HK-2 (cell line): Measurements from ENCODE around the gene PROM1.

Experiments used
- DNase-seq: peaks from one replicate; pipeline ENCODE4 v3.0.0-alpha.2; 2018; ENCODE audit not compliant: unreplicated experiment

PROM1 gene

DNA sequence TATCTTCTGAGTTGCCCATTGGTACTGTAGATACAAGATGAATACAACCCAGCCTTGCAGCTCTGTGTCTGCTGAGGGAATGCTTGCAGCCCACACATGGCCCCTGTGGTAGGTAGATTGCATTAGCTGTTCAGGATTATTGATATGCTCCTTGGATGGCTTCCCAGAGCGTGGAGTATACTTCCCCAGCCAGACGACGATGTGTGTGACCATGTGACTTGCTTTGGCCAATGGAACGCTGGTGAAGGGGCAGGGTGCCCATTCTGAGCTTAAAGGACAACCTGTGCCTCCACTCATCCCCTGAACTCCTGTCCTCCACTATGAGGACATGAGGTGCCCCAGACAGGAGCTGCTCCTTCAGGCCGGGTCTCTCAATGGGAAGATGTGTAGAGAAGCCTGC lies 96.9 kb downstream of the PROM1 start:
- DNase-seq: no peak

DNA sequence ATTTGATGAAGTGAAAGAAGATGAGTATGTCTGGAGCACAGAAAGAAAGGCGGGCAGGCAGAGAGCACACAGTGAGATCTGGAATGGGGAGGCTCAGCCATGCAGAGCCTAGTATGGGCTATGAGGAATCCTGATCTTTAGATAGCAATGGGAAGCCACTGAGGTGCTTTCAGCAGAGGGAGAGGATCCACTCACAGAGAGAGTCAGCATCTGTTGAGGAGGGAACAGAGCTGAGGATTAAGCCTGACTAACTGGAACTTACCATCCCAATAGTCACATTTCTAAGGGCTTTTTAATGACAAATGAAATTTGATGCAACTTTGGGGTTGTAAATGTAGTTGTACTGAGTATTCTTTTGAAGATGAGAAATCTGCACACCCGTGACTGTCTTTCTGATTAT lies 100.2 kb downstream of the PROM1 start:
- DNase-seq: no peak

DNA sequence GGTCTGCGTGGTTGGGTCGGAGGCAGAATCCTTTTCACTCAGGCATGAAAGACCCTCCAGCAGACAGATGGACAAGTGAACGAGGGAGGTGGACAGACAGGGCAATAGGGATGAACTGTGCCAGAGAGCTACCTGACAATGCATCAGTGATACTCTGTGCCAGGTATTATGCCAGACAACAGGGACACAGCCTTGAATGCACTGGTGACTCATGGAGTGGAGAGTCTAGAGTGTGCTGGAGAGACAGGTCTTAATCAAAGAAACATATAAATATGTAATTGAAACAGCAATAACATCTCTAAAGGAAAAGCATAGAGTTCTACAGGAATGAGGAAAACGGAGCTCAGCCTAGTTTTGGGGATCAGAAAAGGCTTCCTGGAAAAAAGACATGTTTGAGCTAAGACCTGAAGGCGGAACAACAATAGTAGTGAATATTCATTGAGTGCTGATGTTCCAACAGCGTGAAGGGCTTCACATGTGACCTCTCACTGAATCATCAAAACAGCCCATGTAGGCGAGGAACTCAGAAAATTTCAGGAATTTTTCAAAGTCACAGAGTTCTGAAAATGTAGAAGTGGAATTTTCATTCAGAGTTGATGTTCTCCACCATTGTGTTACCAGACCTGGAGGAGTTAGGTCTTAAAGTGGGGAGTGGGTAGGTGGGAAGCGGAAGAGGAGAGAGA lies 100.8 kb downstream of the PROM1 start:
- no peak for DNase-seq

DNA sequence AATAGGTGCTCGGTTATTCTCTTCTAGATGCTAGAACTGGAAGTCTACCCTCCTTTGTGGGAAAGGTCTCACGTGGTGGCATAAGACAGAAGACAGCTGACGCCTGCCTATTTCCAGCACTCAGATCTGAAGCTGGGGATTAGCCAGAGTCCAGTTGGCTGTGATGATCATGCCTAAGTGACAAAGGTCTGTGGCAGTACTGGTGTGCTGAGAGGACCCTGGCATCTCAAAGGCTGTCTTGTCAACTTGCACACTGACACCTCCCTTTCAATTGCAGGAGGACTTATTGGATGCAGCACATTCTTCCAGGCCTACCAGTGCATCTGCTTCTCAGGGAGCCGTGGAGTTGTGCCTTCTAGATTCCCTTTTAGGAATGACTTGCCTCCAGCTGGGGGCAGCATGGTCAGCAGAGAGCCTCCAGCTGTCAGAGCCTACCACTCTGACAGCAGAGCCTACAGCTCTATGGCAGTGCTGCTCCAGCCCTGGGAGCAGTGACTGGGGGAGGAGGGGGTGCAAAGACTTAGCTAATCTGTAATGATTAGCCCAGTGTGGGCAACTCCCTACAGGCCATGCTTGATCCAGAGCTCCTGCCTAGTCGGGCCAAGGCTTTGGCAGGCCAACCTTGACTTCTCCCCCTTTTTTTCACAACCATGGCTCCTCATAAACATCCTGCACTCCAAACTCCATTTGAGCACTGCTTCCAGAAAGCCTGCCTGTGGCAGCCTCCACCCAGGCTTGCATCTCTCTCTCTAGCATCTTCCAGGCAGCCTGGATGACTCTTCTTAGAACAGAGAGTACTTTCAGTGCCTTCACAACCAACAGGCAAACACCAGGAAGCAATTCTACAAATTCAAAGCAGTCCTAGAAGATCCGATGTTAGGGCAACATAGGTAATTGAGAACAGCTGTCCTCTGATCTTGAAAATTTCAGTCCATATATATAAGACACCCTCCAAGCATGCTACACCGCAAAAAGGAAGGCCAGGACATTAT lies 107.1 kb downstream of the PROM1 start:
- DNase-seq: no peak

DNA sequence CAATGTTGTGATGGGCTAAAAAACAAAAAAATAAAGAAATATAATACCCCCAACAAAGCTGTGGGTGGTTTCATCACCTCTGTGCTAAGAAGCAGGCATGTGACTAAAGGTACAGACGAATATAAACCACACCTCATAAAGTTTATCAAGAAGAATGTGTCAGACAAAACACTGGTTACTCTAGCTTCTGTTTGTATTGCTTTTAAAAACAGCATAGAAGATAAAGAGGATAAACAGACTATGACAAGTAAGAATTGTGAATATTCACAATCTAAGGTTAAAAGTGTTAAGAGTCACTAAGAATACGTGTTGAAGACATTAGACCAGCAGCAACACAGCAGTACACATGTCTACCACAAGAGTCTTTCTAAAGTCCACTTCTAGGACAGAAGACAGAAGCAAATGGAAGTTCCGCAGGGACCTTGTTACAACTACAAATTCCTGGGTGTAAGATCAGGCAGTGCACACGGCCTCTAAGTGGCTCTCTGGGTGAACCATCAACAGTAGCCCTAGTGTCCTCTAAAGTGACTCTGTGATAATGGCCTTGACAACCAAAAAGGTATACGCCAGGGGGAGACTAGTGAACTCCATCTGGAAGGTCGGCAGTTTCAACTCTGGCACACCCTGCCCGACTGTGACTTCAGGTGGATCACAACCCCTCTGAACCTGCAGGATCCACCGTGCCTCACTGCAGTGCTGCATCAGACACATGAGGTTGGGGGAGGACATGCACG lies 112.6 kb downstream of the PROM1 start:
- DNase-seq: no peak

DNA sequence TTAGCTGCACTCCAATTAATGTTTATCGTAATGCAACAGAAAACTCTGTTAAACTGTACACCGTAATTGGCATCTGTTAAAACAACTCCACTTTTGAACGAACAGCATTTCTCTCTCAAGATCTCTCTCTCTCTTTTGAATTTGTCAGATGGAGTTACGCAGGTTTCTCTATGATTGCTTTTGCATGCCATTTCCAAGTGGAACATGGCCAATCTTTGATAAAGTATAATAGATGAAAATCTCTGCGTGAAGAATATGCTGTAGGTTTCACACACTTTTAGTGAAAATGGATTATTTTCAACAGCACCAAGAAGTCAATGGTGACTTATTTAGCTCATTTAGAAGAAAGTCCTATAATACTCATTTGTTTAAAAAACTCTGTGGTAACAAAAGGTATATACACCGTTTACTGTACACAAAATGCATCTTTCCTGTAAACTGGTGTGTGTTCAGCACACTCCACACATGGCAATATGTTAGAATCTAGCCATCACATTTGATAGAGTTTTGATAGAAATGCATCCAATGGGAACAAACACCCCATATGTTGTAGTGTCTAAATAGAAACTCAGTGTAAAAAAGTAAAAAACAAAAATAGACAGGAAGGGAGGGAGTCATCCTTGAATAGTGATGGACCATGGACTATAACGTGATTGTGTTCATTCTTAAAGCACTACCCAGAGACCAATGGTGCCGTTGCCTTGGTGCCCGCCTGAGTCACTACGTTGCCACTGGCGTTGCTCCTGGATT lies 115.1 kb downstream of the PROM1 start:
- DNase-seq: no peak

DNA sequence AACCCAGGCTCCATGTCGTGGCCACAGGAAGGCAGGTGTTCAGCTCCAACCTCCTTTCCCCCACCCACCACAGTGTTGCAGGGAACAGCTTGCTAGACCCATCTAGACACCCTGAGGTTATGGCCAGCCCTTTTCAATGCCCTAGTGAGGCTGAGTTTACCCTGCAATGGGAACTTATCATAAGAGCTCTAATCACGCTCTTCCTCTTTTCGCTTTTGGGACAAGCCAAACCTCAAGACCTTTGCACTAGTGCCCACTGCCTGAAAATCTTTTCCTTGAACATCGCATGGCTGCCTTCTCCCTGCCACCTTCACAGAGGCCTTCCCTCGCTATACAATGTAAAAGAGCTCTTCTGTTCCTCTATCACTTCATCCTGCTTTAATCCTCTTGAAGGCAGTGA lies 118.5 kb downstream of the PROM1 start:
- DNase-seq: no peak

DNA sequence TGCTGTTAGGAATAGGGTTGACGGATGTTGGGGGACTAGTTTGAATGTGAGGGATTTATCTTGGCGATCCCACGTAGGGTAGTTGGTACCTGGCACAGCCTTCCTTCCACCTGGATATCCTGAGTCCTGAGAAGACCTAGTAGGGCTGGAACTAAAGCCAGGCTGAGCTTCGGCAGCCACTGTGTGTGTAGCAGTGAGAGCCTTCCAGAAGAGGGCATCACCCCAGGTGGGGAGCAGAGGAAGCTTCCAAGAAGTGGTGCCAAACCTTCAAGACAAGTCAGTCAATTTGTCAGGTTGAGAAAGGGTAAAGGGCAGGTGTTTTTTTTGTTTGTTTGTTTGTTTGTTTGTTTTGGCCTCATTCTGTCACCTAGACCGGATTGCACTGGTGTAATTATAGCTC lies 119.7 kb downstream of the PROM1 start:
- DNase-seq: no peak

DNA sequence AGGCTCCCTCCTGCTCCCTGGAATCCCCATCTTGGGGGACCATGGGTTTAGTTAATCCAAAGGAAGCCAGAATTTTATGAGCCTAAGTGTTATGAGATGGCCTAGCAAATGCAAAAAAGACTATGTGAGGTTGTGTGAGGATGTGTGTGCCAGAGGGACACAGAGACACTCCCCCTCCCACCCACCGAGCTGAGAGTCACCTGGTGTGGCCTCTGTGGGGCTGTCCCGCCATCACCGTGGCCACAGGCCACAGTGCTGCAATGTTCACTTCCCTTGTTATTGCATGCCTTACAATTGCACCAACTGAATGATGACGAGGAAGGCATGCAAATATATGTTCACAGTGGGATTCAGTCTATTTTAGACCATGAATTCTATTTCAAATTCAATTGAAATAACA lies 120.2 kb downstream of the PROM1 start:
- no peak for DNase-seq

DNA sequence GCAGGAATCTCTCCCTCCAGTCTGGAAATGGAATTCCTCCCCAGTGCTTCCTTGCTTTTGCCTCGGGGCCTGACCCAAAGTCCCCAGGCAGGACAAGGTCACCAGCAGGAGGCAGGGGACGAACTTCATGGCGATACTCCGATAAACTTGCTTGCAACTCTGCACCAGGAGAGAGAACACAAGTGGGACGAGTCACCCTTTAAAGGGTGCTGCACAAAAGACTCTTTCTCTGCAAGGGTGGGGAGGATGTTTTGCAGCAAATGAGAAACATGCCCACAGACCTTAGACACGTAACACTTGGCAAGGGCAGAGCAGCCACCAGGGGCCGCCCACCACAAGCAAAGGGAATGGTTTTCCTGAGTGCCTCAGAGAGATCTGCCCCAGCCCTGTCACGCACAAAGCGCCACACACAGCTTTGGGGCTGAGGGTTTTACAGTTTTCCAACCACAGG lies 120.8 kb downstream of the PROM1 start, which contains the start of gene FGFBP2:
TSS of gene FGFBP2 (minus strand) at position 175 of the 451 bp plus-strand sequence. CDS start at position 129, 46 bp downstream.
- peak; percentile 42 for DNase-seq

DNA sequence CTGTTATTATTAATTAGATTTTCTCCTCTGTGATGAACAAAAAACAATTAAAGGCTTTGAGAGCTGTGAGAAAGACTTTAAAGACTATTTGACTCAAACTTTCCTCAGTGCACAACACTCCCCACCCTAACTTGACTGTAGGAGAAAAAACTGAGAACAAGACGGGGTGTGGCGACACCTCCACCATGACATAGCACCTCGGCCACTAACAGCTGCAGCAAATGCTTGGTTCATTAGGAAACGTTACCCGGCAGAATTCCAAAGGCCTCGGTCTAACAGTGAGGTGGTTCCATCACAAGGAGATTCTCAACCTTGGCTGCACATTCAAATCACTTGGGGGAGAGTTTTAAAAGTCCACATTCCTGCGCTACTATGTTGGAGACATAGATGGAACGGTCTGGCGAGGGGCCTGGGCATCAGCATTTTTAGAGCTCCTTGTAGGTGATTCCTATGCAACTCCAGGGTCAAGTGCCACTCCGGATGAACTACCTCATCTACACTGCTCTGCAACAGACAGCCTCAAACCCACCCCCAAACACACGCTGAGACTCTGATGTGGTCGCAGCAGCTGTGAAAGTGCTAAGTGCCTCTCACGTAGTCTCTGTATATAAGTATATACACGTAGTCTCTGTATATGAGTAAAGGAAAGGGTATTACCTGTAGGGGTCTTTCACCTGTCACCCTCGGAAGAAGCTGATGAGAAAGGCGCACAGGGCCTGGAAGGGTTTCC lies 121.9 kb downstream of the PROM1 start:
- no peak for DNase-seq

DNA sequence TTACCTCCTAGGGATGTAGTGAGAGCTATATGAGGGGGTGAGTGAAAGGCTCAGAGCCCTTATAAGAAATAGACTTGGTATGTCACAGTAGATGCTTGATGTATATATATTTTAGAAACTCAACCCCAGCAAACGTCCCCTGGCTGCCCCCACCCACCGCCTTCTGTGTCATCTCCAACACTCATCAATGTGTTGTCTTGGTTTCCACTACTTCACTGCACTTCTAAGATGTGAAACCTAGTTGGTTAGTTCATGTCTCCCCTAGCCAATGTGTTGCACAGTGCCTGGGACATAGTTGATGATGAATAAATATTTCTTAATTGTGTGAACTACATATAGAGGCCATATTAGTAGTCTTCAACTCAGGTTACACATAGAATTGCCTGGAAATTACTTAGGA lies 125.3 kb downstream of the PROM1 start:
- no peak for DNase-seq

DNA sequence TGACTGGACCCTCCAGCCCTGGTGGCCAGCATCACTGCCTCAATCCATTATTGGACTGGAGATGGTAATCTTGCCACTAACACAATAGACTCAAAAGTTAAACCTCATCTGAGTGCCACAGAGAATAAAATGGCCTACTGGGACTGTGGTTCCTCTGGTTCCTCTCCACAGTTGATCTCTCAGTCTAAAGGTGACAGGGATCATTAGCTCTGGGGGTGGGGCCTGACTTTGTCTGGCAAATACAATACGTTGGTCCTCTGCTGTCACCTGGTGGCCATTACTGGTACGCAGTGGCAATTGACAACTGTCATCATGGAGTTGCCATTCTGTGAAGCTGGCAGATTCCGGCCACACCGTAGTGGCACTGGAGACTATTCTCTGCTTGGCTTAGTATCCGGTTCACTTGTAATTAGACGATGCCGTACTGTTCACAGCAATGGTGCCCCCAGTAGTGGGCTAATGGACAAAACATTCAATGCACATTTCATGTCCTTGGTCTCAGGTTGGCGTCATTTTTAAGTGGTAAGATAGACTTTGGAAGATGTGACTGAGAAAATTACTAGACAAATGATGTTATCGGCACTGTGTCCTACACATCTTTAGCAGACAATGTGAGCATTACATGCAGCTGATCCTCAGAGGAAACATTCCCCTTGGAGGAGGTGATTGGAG lies 127.5 kb downstream of the PROM1 start:
- peak; percentile 81 for DNase-seq

DNA sequence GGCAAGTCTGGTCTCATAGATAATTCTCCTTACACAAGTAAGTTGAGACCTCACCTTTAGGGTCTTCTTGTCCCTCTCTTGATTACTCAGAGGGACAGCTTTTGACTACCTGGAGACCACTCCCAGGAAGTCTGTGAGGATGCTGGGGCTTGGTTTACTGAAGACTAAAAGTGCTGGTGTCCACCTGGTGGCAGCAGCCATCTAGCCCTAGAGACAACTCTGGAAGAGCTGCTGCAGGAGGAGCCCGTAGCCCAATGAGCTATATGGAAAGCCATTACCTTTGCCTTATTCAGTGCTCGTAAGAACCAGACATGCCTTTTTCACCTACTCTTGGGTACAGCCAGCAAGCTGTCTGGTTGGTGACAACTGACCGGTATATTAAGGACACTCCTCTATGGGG lies 128.2 kb downstream of the PROM1 start:
- DNase-seq: no peak

DNA sequence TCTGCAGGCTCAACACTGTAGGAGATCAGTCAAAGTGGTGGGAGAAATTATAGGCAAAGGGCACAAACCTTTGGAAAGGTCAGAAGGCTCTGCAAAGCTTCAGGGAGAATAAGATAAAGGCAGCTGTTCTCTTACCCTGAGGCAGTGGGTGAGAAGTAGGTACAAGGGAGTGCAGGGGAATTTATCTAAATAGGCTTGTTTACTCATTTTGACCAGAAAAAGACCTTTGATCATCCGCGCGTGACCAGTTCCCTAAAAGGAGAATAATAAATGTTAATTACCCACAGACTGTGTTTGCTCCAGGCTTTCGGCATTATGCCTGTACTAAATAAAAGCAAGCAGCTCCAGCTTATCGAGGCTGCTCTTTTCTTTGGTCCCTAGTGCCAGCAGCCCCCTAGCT lies 130.2 kb downstream of the PROM1 start:
- DNase-seq: no peak

DNA sequence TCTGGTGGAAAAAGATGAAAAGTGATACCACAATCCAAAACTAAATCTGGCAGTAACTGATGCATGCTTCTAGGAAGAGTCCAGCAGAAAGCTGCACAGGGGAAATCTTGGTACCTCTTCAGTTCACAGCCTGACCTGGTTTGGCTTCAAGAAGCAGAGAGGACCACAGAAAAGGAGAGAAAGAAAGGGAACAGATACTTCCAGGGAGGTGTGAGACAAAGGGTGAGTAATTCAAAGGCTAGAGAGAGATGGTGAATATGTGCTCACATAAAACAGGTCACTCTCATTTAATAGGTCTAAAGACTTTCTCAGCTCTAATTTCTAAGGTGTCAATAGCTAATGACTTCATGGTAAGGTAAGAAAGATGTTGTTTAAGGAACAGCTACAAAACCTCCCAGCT lies 132.0 kb downstream of the PROM1 start:
- DNase-seq: no peak

DNA sequence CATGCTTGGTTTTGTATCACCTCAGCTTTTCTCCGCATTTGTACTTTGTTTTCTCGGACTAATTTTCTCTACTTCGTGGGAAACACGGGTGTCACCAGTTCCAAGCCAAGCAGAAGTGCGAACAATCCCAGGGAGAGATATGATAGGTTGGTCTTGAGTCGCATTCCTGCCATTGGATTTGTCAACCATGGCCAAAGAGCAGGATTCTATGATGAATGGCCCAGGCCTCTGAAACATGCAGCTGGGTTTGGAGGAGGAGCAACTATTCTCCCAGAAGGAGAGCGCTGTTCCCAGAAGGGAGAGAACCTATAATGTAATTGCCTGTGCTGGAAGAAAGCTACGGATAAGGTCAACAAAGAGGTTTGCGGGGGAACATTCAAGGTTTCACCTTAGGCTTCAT lies 135.0 kb downstream of the PROM1 start:
- no peak for DNase-seq

DNA sequence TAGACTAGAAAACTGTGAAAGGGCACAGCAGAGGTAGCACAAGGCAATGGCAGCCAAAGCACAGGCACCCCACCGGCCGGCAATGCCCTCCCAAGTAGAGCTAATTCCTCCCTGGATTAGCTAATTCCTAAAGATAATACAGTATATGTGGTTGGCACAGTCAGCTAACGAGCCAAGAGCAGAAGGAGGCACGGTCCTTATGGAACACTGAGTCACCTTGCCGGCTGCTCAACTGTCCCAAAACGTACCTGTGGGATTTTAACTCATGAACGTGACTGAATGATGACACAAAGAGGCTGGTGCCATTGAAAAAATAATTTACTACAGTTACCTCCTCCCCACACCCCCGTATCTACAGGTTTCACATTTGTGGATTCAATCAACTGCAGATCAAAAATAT lies 136.1 kb downstream of the PROM1 start:
- DNase-seq: no peak

DNA sequence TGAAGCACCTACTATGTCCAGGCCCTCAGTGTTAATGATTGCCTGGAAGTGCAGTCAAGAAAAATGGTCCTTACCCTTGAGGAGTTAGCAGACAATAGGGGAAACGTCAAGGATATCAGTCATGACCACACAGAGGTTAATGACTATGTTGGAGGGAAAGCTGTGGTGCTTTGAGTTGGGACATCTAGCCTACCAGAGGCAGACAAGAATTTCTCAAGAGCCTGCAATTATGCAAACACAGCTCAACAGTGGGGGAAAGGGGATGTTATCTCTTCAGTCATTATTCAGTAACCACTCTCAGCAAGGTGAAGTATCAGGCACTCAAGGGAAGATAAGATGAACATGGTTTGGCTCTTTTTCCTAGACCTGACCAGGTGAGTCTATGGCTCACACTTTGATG lies 138.3 kb downstream of the PROM1 start:
- DNase-seq: no peak

DNA sequence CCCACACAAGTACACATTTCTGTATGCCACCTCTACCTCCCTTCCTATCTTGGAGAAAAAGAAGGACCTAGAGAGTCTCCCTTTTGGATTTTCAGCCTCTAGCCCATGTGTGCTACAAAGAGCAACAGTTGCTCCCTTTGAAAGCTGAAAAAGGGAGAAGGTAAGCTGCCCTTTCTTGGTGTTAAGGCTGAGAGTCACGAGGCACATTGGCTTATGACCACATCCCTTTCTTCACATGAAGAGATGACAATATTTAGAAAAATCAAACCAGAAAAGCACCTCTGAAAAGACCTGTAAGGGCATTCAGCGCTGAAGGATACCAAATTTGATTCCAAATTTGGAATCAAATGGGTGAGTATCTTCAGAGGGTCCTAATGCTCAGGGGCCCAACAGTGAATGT lies 138.9 kb downstream of the PROM1 start:
- no peak for DNase-seq
